SK-N-SH treated with all-trans-retinoic acid at 6 μM for 48 hours (cell line): ENCODE data around the gene POU6F2.

Source experiments
- ATAC-seq: fragments of 200-7000 bp; cut with Tn5 transposase; 3 replicates; pipeline ENCODE4 v1.9.1; 2020; ENCODE audit warnings: mild to moderate bottlenecking, moderate library complexity
- ARNTL ChIP-seq: fragments of 450-650 bp; formaldehyde crosslinking; IDR thresholded peaks from 2 replicates; pipeline ENCODE4 v1.5.0; 2020; ENCODE audit warnings: low read depth, mild to moderate bottlenecking, moderate library complexity, borderline replicate concordance
- CSDC2 ChIP-seq: fragments of 250-450 bp; sonication (Bioruptor Pico); IDR thresholded peaks from 2 replicates; pipeline ENCODE4 v1.5.0; 2020; ENCODE audit warnings: mild to moderate bottlenecking, moderate library complexity
- CSRNP3 ChIP-seq: fragments of 250-450 bp; sonication (Bioruptor Pico); IDR thresholded peaks from 2 replicates; pipeline ENCODE4 v1.5.1; 2021; ENCODE audit warnings: mild to moderate bottlenecking, moderate library complexity
- ESRRG ChIP-seq: fragments of 250-450 bp; sonication (Bioruptor Pico); IDR thresholded peaks from 2 replicates; pipeline ENCODE4 v1.6.1; 2021; ENCODE audit warnings: mild to moderate bottlenecking
- GLIS3 ChIP-seq: fragments of 250-450 bp; sonication (Bioruptor Pico); IDR thresholded peaks from 2 replicates; pipeline ENCODE4 v1.5.0; 2020; ENCODE audit warnings: mild to moderate bottlenecking, moderate library complexity
- OSR1 ChIP-seq: fragments of 250-450 bp; sonication (Bioruptor Pico); IDR thresholded peaks from 2 replicates; pipeline ENCODE4 v1.8.0; 2022; ENCODE audit warnings: moderate library complexity, mild to moderate bottlenecking, inconsistent platforms
- PATZ1 ChIP-seq: fragments of 250-450 bp; sonication (Bioruptor Pico); IDR thresholded peaks from 2 replicates; pipeline ENCODE4 v1.8.0; 2020; ENCODE audit warnings: mild to moderate bottlenecking, moderate library complexity, borderline replicate concordance
- POU6F1 ChIP-seq: fragments of 250-450 bp; sonication (Bioruptor Pico); IDR thresholded peaks from 2 replicates; pipeline ENCODE4 v1.8.0; 2021; ENCODE audit warnings: low read depth, mild to moderate bottlenecking, moderate library complexity, borderline replicate concordance
- PPARA ChIP-seq: fragments of 250-450 bp; sonication (Bioruptor Pico); IDR thresholded peaks from 2 replicates; pipeline ENCODE4 v1.5.0; 2020; ENCODE audit warnings: mild to moderate bottlenecking, borderline replicate concordance
- RARB ChIP-seq: fragments of 250-450 bp; sonication (Bioruptor Pico); IDR thresholded peaks from 2 replicates; pipeline ENCODE4 v1.8.0; 2021; ENCODE audit warnings: mild to moderate bottlenecking, moderate library complexity
- SNAI2 ChIP-seq: fragments of 250-450 bp; sonication (Bioruptor Pico); IDR thresholded peaks from 2 replicates; pipeline ENCODE4 v1.5.0; 2020; ENCODE audit warnings: mild to moderate bottlenecking, moderate library complexity
- ZC3H10 ChIP-seq: fragments of 250-450 bp; sonication (Bioruptor Pico); IDR thresholded peaks from 2 replicates; pipeline ENCODE4 v1.5.1; 2021; ENCODE audit warnings: mild to moderate bottlenecking, moderate library complexity
- ZFP3 ChIP-seq: fragments of 250-450 bp; sonication (Bioruptor Pico); IDR thresholded peaks from 2 replicates; pipeline ENCODE4 v1.5.0; 2020; ENCODE audit warnings: mild to moderate bottlenecking, moderate library complexity
- ZFP30 ChIP-seq: fragments of 450-650 bp; formaldehyde crosslinking; IDR thresholded peaks from 2 replicates; pipeline ENCODE4 v1.5.0; 2022; ENCODE audit warnings: mild to moderate bottlenecking, moderate library complexity
- ZNF565 ChIP-seq: fragments of 450-650 bp; formaldehyde crosslinking; conservative IDR thresholded peaks from 2 replicates; pipeline ENCODE4 v1.5.0; 2020; ENCODE audit warnings: low read depth, mild to moderate bottlenecking, moderate library complexity
- ZNF70 ChIP-seq: fragments of 450-650 bp; formaldehyde crosslinking; IDR thresholded peaks from 2 replicates; pipeline ENCODE4 v1.5.0; 2020; ENCODE audit warnings: mild to moderate bottlenecking, moderate library complexity

Gene POU6F2

GRCh38 chr7:39392151-39392550 is 414.4 kb downstream of the POU6F2 start:
- no peak for ATAC-seq
- no peak for TF ChIP-seq ARNTL (CRISPR knock-in tag)
- no peak for TF ChIP-seq PATZ1 (CRISPR knock-in tag)

GRCh38 chr7:39394105-39394680 is 416.5 kb downstream of the POU6F2 start:
- no peak for ATAC-seq
- TF ChIP-seq SNAI2 (CRISPR knock-in tag) (no peak), PATZ1 (CRISPR knock-in tag) (no peak)
- TF ChIP-seq, all 23 proteins: peak for 0

- no peak for TF ChIP-seq ZNF565 (CRISPR knock-in tag)
- TF ChIP-seq CSRNP3 (CRISPR knock-in tag) = no peak
- no peak for TF ChIP-seq RARB (CRISPR knock-in tag)
- no peak for TF ChIP-seq GLIS3 (CRISPR knock-in tag)
- no peak for TF ChIP-seq PPARA
- TF ChIP-seq ZC3H10 (CRISPR knock-in tag) = no peak
- no peak for TF ChIP-seq ESRRG
- no peak for TF ChIP-seq ZNF70 (CRISPR knock-in tag)
- TF ChIP-seq SNAI2 (CRISPR knock-in tag) = no peak
- TF ChIP-seq ZFP3 (CRISPR knock-in tag) = no peak
- no peak for TF ChIP-seq PATZ1 (CRISPR knock-in tag)
- TF ChIP-seq ARNTL (CRISPR knock-in tag) = no peak
- no peak for ATAC-seq
These were observed 421.7 kb downstream of the POU6F2 start for GRCh38 chr7:39399458-39399857.

GRCh38 chr7:39399986-39400385 is 422.3 kb downstream of the POU6F2 start:
- TF ChIP-seq RARB (CRISPR knock-in tag) = no peak
- ATAC-seq = no peak

GRCh38 chr7:39400836-39401235 is 423.1 kb downstream of the POU6F2 start:
- no peak for ATAC-seq
- TF ChIP-seq ZC3H10 (CRISPR knock-in tag) = no peak
- TF ChIP-seq CSDC2 (CRISPR knock-in tag) = no peak
- no peak for TF ChIP-seq GLIS3 (CRISPR knock-in tag)
- no peak for TF ChIP-seq POU6F1 (CRISPR knock-in tag)
- TF ChIP-seq OSR1 (CRISPR knock-in tag) = no peak
- TF ChIP-seq PATZ1 (CRISPR knock-in tag) = no peak
- TF ChIP-seq ZFP30 (CRISPR knock-in tag) = no peak
